ENCODE results near the gene CACNG4. TPM values are rescaled to one million over a fixed set of nuclear protein-coding genes. Genes with fewer than 3 reads are reported as not detected.
"Not testable (repeated sequence)": the region's sequence is repeated elsewhere in the genome, so short reads cannot be mapped to it uniquely, and the experiment has no call there.

CACNG4 gene
- total RNA-seq, 1 donor from 2014 or later: not detected

- H3K4me1 Mint-ChIP-seq: peaks cover 4% of the 10 kb centered on the region
- H3K36me3 Mint-ChIP-seq (ENCODE audit: low read depth): no peaks in the 10 kb centered on the region
- intact Hi-C loops (cut with micrococcal nuclease): no loop called here
- DNase-seq: no peak
- H3K27ac Mint-ChIP-seq: no peak overlapping the region
- H3K27me3 Mint-ChIP-seq: peaks cover 2% of the 10 kb centered on the region
- H3K4me3 Mint-ChIP-seq: no peak overlapping the region
- no peaks in the 10 kb centered on the region for H3K9me3 Mint-ChIP-seq
These were observed 67.9 kb downstream of the CACNG4 start for GRCh38 chr17:67032382-67032781.

- H3K9me3 Mint-ChIP-seq: no peaks in the 10 kb centered on the region
- intact Hi-C loops (cut with micrococcal nuclease): no loop called here
- H3K27ac Mint-ChIP-seq: no peak overlapping the region
- H3K36me3 Mint-ChIP-seq (ENCODE audit: low read depth): no peaks in the 10 kb centered on the region
- DNase-seq: no peak
- H3K4me3 Mint-ChIP-seq: no peak overlapping the region
- peaks cover 4% of the 10 kb centered on the region for H3K4me1 Mint-ChIP-seq
- peaks cover 4% of the 10 kb centered on the region for H3K27me3 Mint-ChIP-seq
These were observed 68.5 kb downstream of the CACNG4 start for GRCh38 chr17:67032985-67033384.

DNA sequence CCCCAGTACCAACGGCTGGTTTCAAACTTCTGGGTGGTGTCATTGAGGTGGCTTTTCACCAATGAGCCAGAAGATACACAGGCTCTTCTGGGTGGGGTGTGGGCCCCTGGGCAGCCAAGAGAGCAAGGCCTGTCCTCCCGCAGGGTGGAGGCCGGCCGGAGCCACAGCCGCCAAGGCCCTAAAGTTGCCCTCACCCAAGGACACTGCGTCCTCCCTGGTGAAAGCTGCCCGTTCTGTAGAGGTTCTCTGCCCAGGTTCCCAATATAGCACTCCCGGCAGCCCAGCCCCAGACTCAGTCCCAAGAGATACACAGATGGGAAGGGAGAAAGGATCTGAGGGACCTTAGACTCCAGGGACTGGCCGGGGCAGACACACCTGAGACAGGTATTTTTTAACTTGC is 69.1 kb downstream of the CACNG4 start:
- H3K27ac Mint-ChIP-seq: no peak overlapping the region
- DNase-seq: no peak
- no peak overlapping the region for H3K4me3 Mint-ChIP-seq
- H3K36me3 Mint-ChIP-seq (ENCODE audit: low read depth): no peaks in the 10 kb centered on the region
- H3K9me3 Mint-ChIP-seq: no peaks in the 10 kb centered on the region
- intact Hi-C loops (cut with micrococcal nuclease): no loop called here
- peaks cover 4% of the 10 kb centered on the region for H3K4me1 Mint-ChIP-seq
- peaks cover 6% of the 10 kb centered on the region for H3K27me3 Mint-ChIP-seq

DNA sequence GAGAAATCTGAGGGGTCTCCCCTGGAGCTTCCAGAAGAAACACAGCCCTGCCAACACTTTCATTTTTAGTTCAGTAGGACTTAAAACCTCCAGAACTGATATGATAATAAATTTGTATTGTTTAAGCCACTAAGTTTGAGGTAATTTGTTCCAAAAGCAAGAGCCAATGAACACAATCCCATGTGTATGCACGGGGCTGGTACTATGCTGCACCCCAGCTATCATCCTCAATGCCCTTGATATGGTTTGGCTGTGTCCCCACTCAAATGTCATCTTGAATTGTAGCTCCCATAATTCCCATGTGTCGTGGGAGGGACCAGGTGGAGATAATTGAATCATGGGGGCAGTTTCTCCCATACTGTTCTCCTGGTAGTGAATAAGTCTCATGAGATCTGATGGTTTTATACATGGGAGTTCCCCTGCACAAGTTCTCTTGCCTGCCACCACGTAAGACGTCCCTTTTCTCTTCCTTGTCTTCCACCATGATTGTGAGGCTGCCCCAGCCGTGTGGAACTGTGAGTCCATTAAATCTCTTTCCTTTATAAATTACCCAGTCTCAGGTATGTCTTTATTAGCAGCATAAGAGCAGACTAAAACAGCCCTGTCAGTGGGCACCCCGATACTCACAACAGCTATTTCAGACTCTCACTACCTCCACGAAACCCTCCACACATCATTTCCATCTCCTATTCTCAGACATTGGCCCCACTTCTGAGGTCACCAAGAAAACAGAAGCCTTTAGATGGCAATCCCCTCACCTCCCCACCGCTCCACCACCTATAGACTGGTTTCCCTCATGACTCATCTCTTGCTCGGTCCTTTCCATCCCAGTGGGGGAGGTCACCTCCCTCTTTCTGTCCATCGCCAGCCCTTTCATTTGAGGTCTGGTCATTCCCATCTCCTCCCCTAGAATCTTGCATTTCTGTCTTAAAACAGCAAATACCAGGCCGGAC is 70.9 kb downstream of the CACNG4 start:
- H3K36me3 Mint-ChIP-seq (ENCODE audit: low read depth): no peaks in the 10 kb centered on the region
- no peaks in the 10 kb centered on the region for H3K9me3 Mint-ChIP-seq
- intact Hi-C loops (cut with micrococcal nuclease): no loop called here
- H3K4me3 Mint-ChIP-seq: no peak overlapping the region
- no peak overlapping the region for H3K27ac Mint-ChIP-seq
- H3K4me1 Mint-ChIP-seq: peaks cover 4% of the 10 kb centered on the region
- no peak for DNase-seq
- H3K27me3 Mint-ChIP-seq: peaks cover 6% of the 10 kb centered on the region

DNA sequence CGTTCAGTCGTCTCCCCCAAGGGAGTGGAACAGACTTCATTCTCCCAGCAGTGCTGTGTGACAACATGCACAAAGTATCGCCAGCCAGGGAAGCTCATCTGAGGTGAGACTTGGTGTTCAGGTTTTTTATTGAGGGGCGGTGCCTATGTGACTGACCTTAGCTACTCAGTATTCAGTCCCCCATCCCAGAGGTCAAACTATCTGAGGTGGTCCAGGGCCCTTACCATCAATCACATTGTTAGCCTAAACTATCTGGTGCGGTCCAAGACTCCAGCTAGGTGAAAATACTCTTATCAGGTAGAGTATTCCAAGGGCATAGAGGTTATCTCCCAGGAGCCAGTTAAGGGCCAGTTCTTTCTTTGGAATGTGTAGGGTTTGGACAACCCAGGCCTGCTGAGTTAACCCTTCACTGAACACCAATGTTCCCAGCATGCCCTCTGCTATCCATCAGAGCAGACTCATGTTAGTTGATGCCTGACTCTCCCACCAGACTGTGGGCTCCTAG is 74.4 kb downstream of the CACNG4 start:
- no peak for DNase-seq
- no peak overlapping the region for H3K4me3 Mint-ChIP-seq
- peaks cover 4% of the 10 kb centered on the region for H3K4me1 Mint-ChIP-seq
- intact Hi-C loops (cut with micrococcal nuclease): no loop called here
- H3K36me3 Mint-ChIP-seq (ENCODE audit: low read depth): no peaks in the 10 kb centered on the region
- H3K27ac Mint-ChIP-seq: no peak overlapping the region
- H3K27me3 Mint-ChIP-seq: peaks cover 9% of the 10 kb centered on the region
- no peaks in the 10 kb centered on the region for H3K9me3 Mint-ChIP-seq

- Mint-ChIP-seq H3K9me3 (no peaks in the 10 kb centered on the region), H3K4me1 (peaks cover 2% of the 10 kb centered on the region), H3K27me3 (peaks cover 9% of the 10 kb centered on the region), H3K36me3 (ENCODE audit: low read depth) (no peaks in the 10 kb centered on the region), H3K27ac (no peak overlapping the region), H3K4me3 (no peak overlapping the region)
- DNase-seq: no peak
- intact Hi-C loops (cut with micrococcal nuclease): no loop called here
These were observed 76.1 kb downstream of the CACNG4 start for GRCh38 chr17:67040652-67041051.

GRCh38 chr17:67041119-67041518 is 76.6 kb downstream of the CACNG4 start:
- H3K36me3 Mint-ChIP-seq (ENCODE audit: low read depth); H3K4me3 Mint-ChIP-seq; H3K4me1 Mint-ChIP-seq; intact Hi-C loops (cut with micrococcal nuclease); H3K27ac Mint-ChIP-seq; H3K9me3 Mint-ChIP-seq; DNase-seq; H3K27me3 Mint-ChIP-seq: not testable (repeated sequence)

DNA sequence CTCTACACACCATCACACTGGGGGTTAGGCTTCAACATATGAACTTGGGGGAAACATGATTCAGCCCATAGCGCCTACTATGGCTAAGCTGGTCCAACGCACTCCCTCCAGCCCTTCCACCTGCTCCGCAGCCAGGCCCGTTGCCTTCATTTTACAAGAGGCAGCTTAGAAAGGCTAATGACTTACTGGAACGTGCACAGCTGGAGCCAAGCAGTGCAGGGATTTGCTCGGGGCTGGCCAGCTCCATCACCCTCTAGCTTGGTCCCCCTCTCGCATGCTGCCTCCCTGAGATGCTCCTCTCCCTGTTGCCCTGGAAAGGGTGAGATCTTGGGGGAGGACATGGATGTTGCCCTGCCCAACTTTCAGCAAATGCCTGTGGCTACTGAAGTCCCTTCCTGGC is 77.0 kb downstream of the CACNG4 start:
- peaks cover 9% of the 10 kb centered on the region for H3K27me3 Mint-ChIP-seq
- H3K36me3 Mint-ChIP-seq (ENCODE audit: low read depth): no peaks in the 10 kb centered on the region

GRCh38 chr17:67041941-67042899 is 77.7 kb downstream of the CACNG4 start:
- intact Hi-C loops (cut with micrococcal nuclease): no loop called here
- H3K9me3 Mint-ChIP-seq: no peaks in the 10 kb centered on the region
- H3K36me3 Mint-ChIP-seq (ENCODE audit: low read depth): no peaks in the 10 kb centered on the region
- H3K27ac Mint-ChIP-seq: no peak overlapping the region
- no peaks in the 10 kb centered on the region for H3K4me1 Mint-ChIP-seq
- peaks cover 9% of the 10 kb centered on the region for H3K27me3 Mint-ChIP-seq
- DNase-seq: no peak
- H3K4me3 Mint-ChIP-seq: no peak overlapping the region

More for the DNA sequence above, 77.0 kb downstream of the CACNG4 start:
- Mint-ChIP-seq H3K27ac (no peak overlapping the region), H3K4me1 (no peaks in the 10 kb centered on the region), H3K4me3 (no peak overlapping the region), H3K9me3 (no peaks in the 10 kb centered on the region)
- no peak for DNase-seq
- intact Hi-C loops (cut with micrococcal nuclease): no loop called here

GRCh38 chr17:67043283-67043682 is 78.8 kb downstream of the CACNG4 start:
- Mint-ChIP-seq H3K9me3 (no peaks in the 10 kb centered on the region), H3K36me3 (ENCODE audit: low read depth) (no peaks in the 10 kb centered on the region), H3K27me3 (peaks cover 5% of the 10 kb centered on the region), H3K4me3 (no peak overlapping the region), H3K27ac (no peak overlapping the region), H3K4me1 (no peaks in the 10 kb centered on the region)
- intact Hi-C loops (cut with micrococcal nuclease): no loop called here
- no peak for DNase-seq

- intact Hi-C loops (cut with micrococcal nuclease): no loop called here
- Mint-ChIP-seq H3K4me1 (no peaks in the 10 kb centered on the region), H3K36me3 (ENCODE audit: low read depth) (no peaks in the 10 kb centered on the region), H3K27ac (no peak within 1 kb of the TSS), H3K27me3 (peaks cover 3% of the 10 kb centered on the region), H3K4me3 (no peak within 1 kb of the TSS), H3K9me3 (peaks cover 8% of the 10 kb centered on the region)
- no peak for DNase-seq
These were observed 79.7 kb downstream of the CACNG4 start, which contains the start of gene CACNG1 for GRCh38 chr17:67044016-67044772. Gene CACNG1 (plus strand): TSS chr17:67044554. CDS start chr17:67044661, 107 bp downstream.

GRCh38 chr17:67044940-67045339 is 80.4 kb downstream of the CACNG4 start:
- Mint-ChIP-seq H3K27ac (no peak overlapping the region), H3K27me3 (peaks cover 3% of the 10 kb centered on the region), H3K4me3 (no peak overlapping the region), H3K36me3 (ENCODE audit: low read depth) (no peaks in the 10 kb centered on the region), H3K4me1 (no peaks in the 10 kb centered on the region), H3K9me3 (peaks cover 9% of the 10 kb centered on the region)
- intact Hi-C loops (cut with micrococcal nuclease): no loop called here
- no peak for DNase-seq

GRCh38 chr17:67046398-67046797 is 81.9 kb downstream of the CACNG4 start:
- DNase-seq: no peak
- no peaks in the 10 kb centered on the region for H3K27me3 Mint-ChIP-seq

More at GRCh38 chr17:67046398-67046797, 81.9 kb downstream of the CACNG4 start:
- intact Hi-C loops (cut with micrococcal nuclease): no loop called here
- Mint-ChIP-seq H3K4me3 (no peak overlapping the region), H3K4me1 (no peaks in the 10 kb centered on the region), H3K27ac (no peak overlapping the region), H3K9me3 (peaks cover 12% of the 10 kb centered on the region), H3K36me3 (ENCODE audit: low read depth) (no peaks in the 10 kb centered on the region)

Measured in activated CD4-positive, alpha-beta T cell treated with anti-CD3 and anti-CD28 coated beads, Interleukin-2, amount 10 ng/mL, durations not matched to agents 24 days and 14 days (primary cell).